ENCODE measurements around the gene TLE2.

TLE2 gene

GRCh38 chr19:2962018-2962670 lies 66.9 kb downstream of the TLE2 start:
- Histone ChIP-seq H3K9me3 (ENCODE audit: insufficient read depth, low read length, severe bottlenecking) (no peaks in the 10 kb centered on the region), H3K4me2 (ENCODE audit: insufficient read depth, low read length) (no peak overlapping the region), H4K20me1 (ENCODE audit: insufficient read depth, low read length) (no peaks in the 10 kb centered on the region), H3K4me3 (ENCODE audit: low read depth in 1 of 2, low read length in 2 of 2) (no peak overlapping the region), H3K79me2 (ENCODE audit: insufficient read depth, low read length) (no peaks in the 10 kb centered on the region), H3K9ac (ENCODE audit: low read depth, low read length) (no peak overlapping the region), H2AFZ (ENCODE audit: low read depth, low read length) (no peak overlapping the region), H3K4me1 (ENCODE audit: insufficient read depth, low read length) (no peaks in the 10 kb centered on the region; the same call in 1 of the 2 replicates), H3K36me3 (ENCODE audit: insufficient read depth, low read length) (no peaks in the 10 kb centered on the region), H3K27ac (ENCODE audit: low read length) (no peak overlapping the region), H3K27me3 (ENCODE audit: insufficient read depth, low read length, poor library complexity) (no peaks in the 10 kb centered on the region)
- TF ChIP-seq CTCF (IDR thresholded peaks at IDR 0.05; ENCODE audit: borderline replicate concordance, extremely low read depth, low read length, poor library complexity, severe bottlenecking) (peak; percentile 89), EZH2 (IDR thresholded peaks at IDR 0.05; ENCODE audit: borderline replicate concordance, low read depth, low read length, severe bottlenecking) (no peak)
- ATAC-seq (ENCODE audit: insufficient read depth, low read depth): peak; percentile 67
- peak; percentile 67 for DNase-seq

- no peaks in the 10 kb centered on the region for H3K27me3 ChIP-seq (ENCODE audit: insufficient read depth, low read length, poor library complexity)
- no peaks in the 10 kb centered on the region for H4K20me1 ChIP-seq (ENCODE audit: insufficient read depth, low read length)
- no peaks in the 10 kb centered on the region for H3K9me3 ChIP-seq (ENCODE audit: insufficient read depth, low read length, severe bottlenecking)
- no peak overlapping the region for H3K4me3 ChIP-seq (ENCODE audit: low read depth in 1 of 2, low read length in 2 of 2)
- no peak overlapping the region for H2AFZ ChIP-seq (ENCODE audit: low read depth, low read length)
- no peak for DNase-seq
- no peak overlapping the region for H3K4me2 ChIP-seq (ENCODE audit: insufficient read depth, low read length)
- no peaks in the 10 kb centered on the region; the same call in 1 of the 2 replicates for H3K4me1 ChIP-seq (ENCODE audit: insufficient read depth, low read length)
- H3K9ac ChIP-seq (ENCODE audit: low read depth, low read length): no peak overlapping the region
- no peaks in the 10 kb centered on the region for H3K79me2 ChIP-seq (ENCODE audit: insufficient read depth, low read length)
- no peak for ATAC-seq (ENCODE audit: insufficient read depth, low read depth)
- no peaks in the 10 kb centered on the region for H3K36me3 ChIP-seq (ENCODE audit: insufficient read depth, low read length)
- TF ChIP-seq CTCF (IDR thresholded peaks at IDR 0.05; ENCODE audit: borderline replicate concordance, extremely low read depth, low read length, poor library complexity, severe bottlenecking) (no peak), EZH2 (IDR thresholded peaks at IDR 0.05; ENCODE audit: borderline replicate concordance, low read depth, low read length, severe bottlenecking) (no peak)
- no peak overlapping the region for H3K27ac ChIP-seq (ENCODE audit: low read length)
These were observed 69.0 kb downstream of the TLE2 start for GRCh38 chr19:2960120-2960519.

DNA sequence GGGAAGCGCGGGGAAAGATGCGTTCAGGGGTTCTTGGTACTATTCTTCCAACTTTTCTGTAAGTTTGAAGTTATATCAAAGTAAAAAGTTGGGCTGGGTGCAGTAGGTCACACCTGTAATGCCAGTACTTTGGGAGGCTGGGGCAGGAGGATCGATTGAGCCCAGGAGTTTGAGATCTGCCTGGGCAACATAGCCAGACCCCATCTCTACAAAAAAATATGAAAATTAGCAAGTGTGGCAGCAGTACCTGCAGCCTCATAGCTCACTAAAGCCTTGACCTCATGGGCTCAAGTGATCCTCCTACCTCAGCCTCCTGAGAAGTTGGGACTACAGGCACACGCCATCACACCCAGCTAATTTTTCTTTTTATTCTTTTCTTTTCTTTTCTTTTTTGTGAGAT lies 71.9 kb downstream of the TLE2 start:
- Histone ChIP-seq H4K20me1 (ENCODE audit: insufficient read depth, low read length) (no peaks in the 10 kb centered on the region), H3K36me3 (ENCODE audit: insufficient read depth, low read length) (no peaks in the 10 kb centered on the region), H3K4me3 (ENCODE audit: low read depth in 1 of 2, low read length in 2 of 2) (no peak overlapping the region), H3K9ac (ENCODE audit: low read depth, low read length) (no peak overlapping the region), H3K27ac (ENCODE audit: low read length) (no peak overlapping the region), H2AFZ (ENCODE audit: low read depth, low read length) (no peak overlapping the region), H3K27me3 (ENCODE audit: insufficient read depth, low read length, poor library complexity) (no peaks in the 10 kb centered on the region), H3K79me2 (ENCODE audit: insufficient read depth, low read length) (no peaks in the 10 kb centered on the region), H3K4me2 (ENCODE audit: insufficient read depth, low read length) (no peak overlapping the region), H3K4me1 (ENCODE audit: insufficient read depth, low read length) (peaks cover 3% of the 10 kb centered on the region; the same call in 1 of the 2 replicates), H3K9me3 (ENCODE audit: insufficient read depth, low read length, severe bottlenecking) (no peaks in the 10 kb centered on the region)
- no peak for DNase-seq
- no peak for TF ChIP-seq EZH2 (IDR thresholded peaks at IDR 0.05; ENCODE audit: borderline replicate concordance, low read depth, low read length, severe bottlenecking)
- TF ChIP-seq CTCF (IDR thresholded peaks at IDR 0.05; ENCODE audit: borderline replicate concordance, extremely low read depth, low read length, poor library complexity, severe bottlenecking): no peak
- ATAC-seq (ENCODE audit: insufficient read depth, low read depth): no peak

Measured in DND-41 (cell line).